COLO829 (cell line): Measurements from ENCODE around the gene KIF9.
"Not testable (repeated sequence)": the region's sequence is repeated elsewhere in the genome, so short reads cannot be mapped to it uniquely, and the experiment has no call there.

Experiments
- DNase-seq: peaks from one replicate; pipeline ENCODE4 v3.0.0; 2012; ENCODE audit warnings: low spot score

Gene KIF9

DNA sequence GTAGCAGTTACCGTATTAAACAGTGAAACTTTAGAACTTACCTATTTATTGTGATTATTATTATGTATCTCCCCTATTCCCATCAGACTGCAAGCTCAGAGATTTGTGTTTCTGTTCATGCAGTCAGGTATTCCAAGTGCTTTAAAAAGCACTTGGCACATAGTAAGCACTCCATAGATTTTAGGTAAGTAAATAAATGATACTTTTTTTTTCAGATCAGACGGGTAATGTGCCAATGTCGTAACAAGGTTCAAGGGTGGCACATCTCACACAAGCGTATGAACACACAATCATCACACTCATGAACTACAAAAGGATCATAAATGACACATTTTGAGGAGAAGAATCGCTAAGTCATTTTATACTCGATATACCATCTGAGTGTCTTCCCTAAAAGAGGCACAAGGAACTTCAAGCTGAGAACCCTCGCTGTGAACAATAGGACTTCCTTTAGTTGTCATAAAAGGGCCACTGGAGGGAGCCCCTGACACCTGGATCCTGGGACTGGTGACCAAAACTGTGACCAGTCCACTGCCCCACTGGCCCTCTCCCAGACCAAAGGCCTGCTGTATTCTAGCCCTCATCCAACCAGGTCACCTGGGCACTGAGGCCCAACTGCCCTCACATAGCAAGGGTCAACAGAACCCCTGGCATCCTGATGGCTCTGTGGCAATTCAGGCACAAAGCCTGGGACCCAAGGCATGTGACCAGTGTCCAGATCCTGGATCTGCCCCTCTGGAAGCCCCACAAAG, 32.1 kb downstream of the KIF9 start:
- DNase-seq, result no peak

DNA sequence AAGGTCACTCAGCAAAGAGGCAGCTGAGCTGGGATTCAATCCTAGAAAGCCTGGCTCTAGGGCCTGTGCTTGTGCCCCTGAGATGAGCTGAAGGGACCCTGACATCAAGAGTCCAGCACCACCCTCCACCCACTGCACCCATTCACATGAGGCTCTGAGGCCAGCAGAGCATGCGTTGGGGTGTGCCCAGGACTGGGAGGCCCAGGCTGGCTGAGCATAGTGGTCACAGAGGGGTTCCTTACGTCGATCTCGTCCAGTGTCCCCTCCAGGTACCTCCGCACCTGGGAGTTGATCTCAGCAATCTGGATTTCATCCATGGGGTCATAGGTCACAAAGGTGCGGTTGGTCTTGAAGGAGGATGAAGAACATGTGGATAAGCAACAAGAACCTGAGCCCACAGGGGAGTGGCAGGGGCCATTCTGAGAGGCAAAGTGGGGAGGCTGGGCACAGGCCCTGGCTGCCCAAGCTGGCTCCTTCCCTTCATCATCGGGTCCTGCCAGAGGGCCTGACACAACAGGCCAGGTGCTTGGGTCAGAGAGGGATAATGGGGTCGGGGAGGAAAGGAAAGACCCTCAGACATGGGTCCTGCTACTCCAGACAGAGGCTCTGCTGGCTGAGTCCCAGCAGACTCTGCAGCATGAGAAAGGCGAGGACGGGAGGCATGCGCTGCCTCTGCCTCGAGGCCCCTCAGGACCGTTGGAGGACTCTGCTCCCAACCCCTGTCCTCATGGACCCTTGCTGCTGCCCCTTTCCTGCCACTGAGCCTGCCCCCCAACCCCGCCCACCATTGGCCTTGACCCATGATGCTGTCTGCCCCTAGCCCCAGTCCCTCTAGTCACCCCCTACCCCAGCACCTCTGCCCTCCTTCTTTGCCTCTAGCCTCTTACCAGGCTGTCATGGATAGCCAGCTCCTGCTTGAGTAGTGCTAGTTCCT, 35.2 kb downstream of the KIF9 start:
- DNase-seq, result no peak

DNA sequence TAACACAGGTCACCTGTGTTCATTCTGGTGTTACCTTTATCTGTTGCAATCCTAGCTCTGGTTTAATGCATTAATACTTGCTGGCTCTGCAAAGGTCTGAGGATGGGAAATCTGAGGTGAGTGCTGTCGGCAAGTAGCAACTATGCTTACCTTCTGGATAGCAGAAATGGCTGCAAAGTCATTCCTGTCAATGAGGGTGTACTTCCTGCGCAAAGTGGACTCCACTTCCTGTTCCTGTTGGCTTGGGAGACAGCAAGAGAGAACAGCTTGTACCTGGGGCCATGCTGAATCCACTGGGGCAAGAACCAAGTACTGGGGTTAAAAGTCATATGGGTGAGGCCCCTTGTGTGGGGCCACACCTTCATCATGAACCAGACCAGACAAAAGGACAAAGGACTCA, 37.3 kb downstream of the KIF9 start:
- no peak for DNase-seq

DNA sequence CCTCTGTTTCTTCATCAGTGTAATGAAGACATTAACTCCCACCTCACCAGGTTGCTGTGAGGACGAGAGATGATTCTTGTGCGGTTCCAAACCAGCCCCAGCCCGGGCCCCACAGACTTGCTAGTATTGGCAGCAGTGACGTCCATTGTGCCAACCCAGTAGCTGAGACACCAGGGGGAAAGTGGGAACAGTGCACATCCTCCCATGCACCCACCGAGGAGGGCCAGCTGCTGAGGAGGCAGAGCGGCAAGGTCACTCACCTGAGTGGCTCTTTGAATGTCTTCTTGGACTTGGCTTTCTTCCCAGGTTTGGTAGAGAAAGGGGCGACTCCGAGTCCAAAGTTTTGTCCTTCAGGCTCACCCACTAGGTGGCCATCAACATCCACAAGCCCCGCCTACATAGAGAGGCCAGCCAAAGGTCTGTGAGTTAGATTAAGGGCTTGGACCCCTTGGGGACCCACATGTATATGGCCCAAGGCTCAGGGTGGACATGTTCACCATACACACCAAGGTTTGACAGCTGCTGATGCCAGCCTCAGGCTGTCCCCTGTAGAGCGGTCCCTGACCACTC, 38.0 kb downstream of the KIF9 start:
- no peak for DNase-seq

DNA sequence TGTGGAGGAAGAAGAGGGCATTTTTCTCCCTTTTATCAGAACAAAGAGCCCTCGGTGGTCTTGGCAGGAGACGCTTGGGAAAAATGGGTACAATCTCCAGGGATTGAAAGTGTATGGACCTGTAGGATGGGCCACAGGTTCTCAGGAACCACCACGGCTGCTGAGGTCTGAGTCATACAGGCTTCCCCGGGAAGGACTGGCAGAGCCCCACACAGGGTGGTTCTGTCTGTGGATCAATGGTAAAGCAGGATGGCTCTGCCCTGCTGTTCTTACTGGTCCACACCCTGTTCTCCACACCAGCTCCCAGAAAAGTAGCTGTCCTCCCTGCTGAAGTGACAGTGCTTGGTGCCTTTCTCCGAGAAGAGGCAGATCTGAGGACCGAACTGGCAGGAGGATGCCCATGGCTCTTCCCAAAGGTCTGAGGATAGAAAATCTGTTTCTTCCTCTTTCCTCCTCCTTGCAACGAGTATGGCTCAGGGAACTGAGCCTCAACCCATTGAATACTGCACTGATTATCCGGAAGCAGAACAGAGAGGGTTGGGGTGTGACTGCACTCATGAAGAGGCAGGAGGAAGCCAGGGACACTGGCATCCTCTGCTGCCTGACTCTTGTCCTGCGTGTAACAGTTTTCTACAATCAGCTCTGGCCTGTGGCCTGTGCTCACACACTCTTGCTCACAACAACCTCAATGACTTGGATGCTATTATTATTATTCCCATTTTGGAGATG, 39.0 kb downstream of the KIF9 start:
- no peak for DNase-seq

DNA sequence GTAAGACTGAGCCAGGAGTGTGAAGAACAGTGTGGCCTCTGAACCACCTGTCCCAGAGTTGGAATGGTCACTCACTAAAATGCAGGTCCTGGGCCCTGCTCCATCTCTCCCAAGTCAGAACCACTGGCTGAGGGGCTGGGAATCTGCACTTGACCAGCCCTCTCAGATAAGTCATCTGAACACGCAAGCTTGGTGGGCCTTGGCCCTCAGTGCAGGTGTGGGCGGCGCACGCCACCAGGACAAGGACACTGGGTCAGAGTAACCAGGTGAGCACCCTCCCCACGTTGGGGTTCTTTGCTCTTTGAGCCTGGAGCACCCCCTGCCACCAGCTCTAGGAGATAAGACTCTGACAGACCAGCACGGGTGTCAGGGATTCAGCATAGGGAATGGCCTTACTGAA, 42.7 kb downstream of the KIF9 start:
- DNase-seq, result no peak

DNA sequence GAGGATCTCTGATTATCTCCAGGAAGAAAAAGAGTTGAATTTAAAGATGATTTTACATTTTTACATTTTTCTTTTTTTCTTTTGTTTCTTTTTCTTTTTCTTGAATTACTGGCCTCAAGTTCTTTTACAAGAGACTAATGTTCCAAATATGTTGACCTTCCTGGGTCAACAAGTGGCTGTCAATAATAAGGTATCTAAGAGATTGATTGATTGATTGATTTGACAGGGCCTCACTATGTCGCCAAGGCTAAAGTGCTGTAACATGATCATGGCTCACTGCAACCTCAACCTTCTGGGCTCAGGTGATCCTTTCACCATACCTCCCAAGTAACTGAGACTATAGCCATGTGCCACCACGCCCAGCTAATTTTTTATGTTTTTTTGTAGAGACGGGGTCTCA, 44.6 kb downstream of the KIF9 start:
- no peak for DNase-seq

DNA sequence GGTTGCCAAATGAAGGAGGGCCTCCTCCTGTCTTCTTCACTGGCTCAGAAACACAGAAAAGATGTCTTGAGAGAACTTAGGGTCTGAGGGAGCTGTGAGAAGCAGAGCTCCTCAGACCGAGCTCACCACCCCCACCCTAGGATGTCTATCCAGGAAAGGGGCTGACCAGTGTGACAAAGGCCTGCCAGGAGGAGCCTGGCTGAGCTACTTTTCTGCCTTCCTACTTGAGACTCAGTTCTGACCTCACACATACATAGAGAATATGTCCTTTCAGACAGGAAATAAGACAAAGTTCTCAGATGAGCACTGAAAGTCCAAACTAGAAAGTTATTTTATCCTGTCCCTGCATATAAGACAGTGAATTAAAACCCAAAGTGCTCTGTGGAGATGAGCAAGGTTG, 54.5 kb downstream of the KIF9 start:
- no peak for DNase-seq

DNA sequence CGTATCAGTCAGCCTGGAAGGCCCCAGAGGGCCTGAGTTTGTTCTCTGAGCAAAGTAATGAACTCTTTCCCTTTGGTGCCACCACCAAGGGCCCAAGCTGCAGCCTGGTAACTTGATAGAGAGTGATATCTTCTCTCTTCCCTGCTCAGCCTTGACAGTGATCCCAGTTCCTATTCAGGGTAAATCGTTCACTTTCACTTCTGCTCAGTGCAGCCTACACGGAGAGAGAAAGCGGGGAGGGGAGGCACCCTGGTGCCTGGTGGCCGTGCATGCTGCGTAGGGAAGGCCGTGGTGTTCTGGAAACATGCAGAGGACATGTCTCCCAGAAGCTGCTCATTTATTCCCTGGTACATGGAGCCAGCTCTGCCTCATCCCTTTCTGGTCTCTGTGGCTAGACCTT, 54.9 kb downstream of the KIF9 start:
- no peak for DNase-seq

DNA sequence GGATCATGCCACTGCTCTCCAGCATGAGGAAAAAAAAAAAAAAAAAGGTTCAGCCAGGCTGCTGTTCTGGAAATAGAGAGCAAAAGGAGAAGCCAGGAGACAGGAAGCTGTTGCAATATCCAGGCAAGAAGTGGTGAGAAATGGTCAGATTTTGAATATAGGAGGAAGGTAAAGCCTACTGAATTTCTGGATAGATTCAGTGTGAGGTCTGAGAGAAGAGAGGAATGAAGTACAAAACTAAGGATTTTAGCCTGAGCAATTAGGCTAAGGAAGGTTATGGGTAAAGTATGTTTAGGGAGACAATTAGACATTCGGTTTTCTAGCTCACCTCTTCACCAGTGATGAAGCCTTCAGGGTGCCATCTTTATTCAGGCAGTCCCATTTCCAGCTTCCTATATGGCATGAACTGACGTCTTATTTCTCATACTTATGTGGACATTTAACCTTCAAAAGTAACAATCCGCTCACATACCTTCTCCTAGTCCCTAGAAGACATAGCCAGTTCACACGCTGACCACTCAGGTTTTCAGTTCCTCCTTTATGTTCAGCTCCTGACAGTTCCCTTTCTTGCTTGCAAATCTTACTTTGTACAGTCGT, 57.2 kb downstream of the KIF9 start:
- DNase-seq, result no peak

DNA sequence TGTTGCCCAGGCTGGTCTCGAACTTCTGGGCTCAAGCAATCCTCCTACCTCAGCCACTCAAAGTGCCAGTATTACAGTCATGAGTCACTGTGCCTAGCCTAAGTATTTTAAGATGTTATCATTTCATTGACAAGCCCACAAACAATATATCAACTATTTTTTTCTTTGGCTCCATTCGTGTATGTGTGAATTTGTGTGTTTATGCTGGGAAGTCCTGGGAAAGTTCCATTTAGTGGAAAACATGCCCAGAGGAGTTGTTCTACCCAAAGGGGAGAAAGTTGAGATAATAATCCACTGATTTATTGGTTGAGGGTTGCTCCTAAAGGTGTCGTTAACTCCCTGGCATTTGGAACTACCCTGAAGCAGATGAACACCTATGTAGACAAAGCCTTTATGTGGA, 58.8 kb downstream of the KIF9 start:
- DNase-seq, result no peak

DNA sequence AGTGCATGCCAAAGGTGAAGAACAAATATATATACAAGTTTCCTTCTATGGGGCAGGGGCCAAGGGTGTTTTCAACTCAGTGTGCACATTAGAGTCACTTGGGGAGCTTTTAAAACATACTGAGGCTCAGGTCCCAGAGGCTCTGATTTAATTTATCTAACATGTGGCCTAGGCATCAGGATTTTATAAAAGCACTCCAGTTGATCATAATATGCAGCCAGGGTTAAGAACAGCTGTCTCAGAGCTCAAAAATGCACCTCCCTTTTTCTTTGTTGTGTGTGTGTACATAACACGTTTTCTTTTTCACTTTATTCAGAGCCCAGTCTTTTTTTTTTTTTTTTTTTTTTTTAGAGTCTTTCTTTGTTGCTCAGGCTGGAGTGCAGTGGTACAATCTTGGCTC, 60.8 kb downstream of the KIF9 start:
- DNase-seq, result no peak

DNA sequence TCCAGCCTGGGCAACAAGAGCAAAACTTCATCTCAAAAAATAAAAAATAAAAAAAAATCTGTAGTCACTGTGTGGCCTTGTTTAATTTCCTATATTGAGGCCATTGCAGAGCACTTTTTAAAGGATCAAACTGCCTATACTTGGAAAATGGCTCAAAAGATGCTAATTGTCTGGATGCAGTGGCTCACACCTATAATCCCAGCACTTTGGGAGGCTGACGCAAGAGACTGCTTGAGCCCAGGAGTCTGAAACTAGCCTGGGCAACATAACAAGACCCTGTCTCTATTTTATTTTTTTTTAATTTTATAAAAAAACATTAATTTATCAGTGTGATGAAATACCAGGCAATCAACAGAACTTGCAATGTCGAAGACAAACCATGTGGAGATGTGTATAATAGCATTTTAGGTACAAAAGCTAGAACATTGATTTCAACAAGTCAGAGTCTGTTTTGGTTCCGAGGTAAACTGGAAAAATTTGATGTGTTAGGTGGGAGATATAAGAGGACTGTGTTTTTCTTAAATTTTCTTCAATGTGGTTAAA, 71.7 kb downstream of the KIF9 start:
- DNase-seq, result no peak

DNA sequence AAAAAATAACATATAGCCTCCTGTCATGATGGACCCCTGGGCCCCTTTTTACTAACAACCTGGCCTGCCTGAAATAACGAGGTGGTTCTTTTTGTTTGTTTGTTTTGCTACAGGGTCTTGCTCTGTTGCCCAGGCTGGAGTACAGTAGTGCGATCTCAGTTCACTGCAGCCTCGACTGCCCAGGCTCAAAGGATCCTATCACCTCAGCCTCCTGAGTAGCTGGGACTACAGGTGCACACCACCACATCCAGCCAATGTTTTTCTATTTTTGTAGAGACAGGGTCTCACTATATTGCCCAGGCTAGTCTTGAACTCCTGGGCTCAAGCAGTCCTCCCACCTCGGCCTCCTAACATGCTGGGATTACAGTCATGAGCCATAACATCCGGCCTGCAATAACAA, 76.6 kb downstream of the KIF9 start:
- not testable (repeated sequence) for DNase-seq

DNA sequence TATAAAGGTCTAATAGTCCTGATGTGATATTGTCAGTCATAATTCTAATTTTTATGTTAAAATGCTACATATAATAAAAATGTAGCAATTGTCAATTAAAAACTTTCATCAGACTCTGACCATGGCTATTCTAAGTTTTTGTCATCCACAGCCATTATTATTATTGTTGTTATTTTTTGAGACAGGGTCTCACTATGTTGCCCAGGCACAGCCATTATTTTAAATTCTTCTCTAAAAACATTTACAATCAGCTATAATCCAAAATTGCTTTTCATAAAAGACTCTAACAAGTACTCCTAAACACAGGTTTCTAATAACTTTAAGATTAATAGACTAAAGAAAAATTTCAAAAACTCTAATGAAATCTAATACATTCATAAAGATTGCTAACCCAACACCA, 77.7 kb downstream of the KIF9 start:
- DNase-seq, result no peak

DNA sequence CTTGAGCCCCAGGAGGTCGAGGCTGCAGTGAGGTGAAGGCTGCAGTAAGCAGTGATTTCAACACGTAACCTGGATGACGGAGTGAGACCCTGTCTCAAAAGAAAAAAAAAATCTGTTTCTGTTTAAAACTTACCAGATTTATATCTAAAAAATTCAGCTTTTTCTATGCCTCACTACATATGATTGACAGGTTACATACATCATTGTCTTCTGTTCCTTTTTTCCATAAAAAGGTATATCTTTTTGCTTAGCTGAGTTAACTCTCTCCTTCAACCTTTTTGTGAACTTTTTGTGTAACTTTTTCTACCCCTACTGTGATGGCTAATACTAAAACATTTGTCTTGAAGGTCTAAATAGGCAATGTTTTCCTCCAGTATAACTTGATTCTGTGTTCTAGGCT, 80.1 kb downstream of the KIF9 start:
- no peak for DNase-seq

DNA sequence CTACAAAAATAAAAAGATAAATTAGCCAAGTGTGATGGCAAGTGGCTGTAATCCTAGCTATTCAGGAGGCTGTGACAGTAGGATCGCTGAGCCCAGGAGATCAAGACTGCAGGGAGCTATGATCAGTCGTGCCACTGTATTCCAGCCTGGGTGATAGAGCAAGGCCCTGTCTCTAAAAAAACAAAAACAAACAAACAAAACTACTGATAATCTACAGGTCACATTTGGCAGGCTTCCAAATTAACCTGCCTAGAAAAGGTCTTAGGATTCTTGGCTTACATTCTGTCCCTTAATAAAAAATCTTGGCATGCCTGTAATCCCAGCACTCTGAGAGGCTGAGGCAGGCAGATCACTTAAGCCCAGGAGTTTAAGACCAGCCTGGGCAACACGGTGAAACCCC, 85.3 kb downstream of the KIF9 start:
- DNase-seq, result no peak

DNA sequence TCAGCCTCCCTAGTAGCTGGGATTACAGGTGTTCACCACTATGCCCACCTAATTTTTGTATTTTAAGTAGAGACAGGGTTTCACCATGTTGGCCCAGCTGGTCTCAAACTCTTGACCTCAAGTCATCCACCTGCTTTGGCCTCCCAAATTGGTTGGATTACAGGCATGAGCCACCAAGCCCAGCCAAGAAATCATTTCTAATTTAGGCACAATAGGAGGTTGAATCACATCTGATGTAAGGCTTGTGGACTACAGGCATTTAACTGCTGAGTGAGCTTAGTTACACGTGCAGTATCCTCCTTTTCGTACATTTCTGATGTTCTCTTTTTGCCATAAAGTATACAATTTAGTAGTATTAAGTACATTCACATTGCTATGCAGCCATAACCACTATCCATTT, 87.6 kb downstream of the KIF9 start:
- DNase-seq, result no peak

DNA sequence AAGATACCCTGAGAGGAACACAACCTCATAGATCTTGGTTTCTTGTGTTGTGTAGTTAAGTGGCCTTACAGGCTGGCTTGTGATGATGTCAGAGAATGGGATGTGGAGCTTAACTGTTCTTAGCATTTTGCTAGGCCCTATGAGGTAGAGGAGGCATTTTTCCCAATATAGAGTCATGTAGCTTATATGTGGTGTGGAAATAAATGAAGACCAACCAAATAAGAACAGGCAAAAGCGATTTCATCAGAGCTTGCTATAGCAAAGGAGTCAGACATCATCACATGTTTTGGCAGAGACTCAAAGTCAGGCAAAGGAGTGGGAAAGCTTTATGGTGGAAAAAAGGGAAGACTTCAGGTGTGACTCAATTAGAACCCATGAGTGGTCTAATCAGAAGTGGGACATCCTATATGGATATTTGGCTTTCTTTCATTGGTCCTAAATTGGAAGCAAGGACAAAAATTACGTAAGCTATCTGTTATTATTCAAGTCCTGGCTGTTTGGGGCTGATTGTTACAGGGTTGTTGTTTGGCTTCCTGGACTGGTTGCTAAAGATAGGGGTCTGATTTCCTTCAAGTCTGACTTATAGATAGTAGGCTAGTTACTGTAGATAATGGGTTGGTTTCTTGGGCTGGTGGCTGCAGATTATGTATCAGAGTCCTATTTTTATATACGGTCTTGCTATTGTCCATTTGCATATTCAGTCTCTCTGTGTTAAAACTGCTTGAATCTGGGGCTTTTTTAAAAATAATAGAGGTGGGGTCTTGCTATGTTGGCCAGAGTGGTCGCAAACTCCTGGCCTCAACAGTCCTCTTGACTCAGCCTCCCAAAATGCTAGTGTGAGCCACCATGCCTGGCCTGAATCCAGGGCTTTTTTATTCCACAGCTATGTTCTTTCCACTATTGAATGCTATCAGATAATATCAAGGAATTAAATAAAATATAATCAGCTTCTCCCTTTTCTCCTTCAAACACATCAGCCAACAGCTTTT, 88.4 kb downstream of the KIF9 start:
- no peak for DNase-seq

DNA sequence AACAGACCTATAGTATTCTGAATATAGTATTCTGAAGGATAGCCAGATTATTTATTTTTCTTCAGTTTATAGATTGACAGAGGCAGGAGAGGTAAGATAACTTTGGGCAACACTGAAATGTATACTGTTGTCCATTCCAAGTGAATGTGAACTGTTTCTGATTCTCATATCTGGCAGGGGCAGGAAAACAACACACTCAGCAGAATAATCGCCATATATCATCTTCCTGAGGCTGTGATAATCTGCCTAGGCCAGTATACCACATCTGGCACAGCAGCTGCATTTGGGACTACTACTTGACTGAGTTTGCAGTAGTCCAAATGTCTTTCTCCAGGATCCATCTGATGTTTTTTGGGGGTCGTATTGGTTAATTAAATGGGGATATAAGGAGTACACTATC, 96.3 kb downstream of the KIF9 start:
- DNase-seq, result no peak

DNA sequence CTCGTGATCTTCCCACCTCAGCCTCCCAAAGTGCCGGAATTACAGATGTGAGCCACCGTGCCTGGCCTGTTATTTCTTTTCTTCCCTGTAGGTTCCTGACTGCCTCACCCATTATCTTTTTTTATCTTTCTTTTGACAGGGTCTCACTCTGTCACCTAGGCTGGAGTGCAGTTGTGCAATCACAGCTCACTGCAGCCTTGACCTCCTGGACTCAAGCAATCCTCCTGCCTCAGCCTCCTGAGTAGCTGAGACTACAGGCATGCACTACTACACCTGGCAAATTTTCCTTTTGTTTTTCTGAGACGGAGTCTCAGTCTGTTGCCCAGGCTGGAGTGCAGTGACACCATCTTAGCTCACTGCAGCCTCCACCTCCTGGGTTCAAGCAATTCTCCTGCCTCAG, 100.9 kb downstream of the KIF9 start:
- not testable (repeated sequence) for DNase-seq
